Measurements from ENCODE around the gene HMGCR.
"Not testable (repeated sequence)": the region's sequence is repeated elsewhere in the genome, so short reads cannot be mapped to it uniquely, and the experiment has no call there.

DNA sequence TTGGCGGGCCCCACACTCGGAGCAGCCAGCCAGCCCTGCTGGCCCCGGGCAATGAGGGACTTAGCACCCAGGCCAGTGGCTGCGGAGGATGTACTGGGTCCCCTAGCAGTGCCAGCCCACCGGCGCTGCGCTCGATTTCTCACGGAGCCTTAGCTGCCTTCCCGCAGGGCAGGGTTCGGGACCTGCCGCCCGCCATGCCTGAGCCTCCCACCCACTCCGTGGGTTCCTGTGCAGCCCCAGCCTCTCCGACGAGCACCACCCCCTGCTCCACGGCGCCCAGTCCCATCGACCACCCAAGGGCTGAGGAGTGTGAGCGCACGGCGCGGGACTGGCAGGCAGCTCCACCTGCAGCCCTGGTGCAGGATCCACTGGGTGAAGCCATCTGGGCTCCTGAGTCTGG lies 3.3 kb upstream of the HMGCR start:
- TF ChIP-seq CTCF (IDR thresholded peaks at IDR 0.05); REST (IDR thresholded peaks at IDR 0.05; ENCODE audit: insufficient read depth in 1 of 2, low read depth in 2 of 2, low read length in 1 of 2): not testable (repeated sequence)
